Measurements from ENCODE around the gene PRKCH. TPM values are rescaled to one million over a fixed set of nuclear protein-coding genes. Genes with fewer than 3 reads are reported as not detected.

The PRKCH gene
- total and polyA plus RNA-seq, 2 of the 13 experiments (the other 11 are each of a cell fraction or from before 2014, with no cell fraction given), result 0.48 to 1.3 TPM

- peak; percentile 72; the same call in 1 of the 2 replicates for TF ChIP-seq ZNF800 (CRISPR knock-in tag; IDR thresholded peaks at IDR 0.05)
- 0 out of 2 replicates have a peak, but pooled peaks have one; percentile 22 for TF ChIP-seq EED (CRISPR knock-in tag; IDR thresholded peaks at IDR 0.05)
- TF ChIP-seq, protein P1, sequence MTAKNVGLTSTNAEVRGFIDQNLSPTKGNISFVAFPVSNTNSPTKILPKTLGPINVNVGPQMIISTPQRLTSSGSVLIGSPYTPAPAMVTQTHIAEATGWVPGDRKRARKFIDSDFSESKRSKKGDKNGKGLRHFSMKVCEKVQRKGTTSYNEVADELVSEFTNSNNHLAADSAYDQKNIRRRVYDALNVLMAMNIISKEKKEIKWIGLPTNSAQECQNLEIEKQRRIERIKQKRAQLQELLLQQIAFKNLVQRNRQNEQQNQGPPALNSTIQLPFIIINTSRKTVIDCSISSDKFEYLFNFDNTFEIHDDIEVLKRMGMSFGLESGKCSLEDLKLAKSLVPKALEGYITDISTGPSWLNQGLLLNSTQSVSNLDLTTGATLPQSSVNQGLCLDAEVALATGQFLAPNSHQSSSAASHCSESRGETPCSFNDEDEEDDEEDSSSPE (CRISPR knock-in tag; IDR thresholded peaks at IDR 0.05), result peak; percentile 40; the same call in 1 of the 2 replicates
- TF ChIP-seq GATA4 (IDR thresholded peaks at IDR 0.05; ENCODE audit: borderline replicate concordance, low read depth), result no peak
- peak; percentile 68 for TF ChIP-seq ZNF687 (CRISPR knock-in tag; IDR thresholded peaks at IDR 0.05)
- TF ChIP-seq ZNF768 (CRISPR knock-in tag; IDR thresholded peaks at IDR 0.05), result no peak
- TF ChIP-seq SALL1 (CRISPR knock-in tag; IDR thresholded peaks at IDR 0.05), result peak; percentile 45; the same call in 1 of the 2 replicates
- no peak for TF ChIP-seq ZNF703 (CRISPR knock-in tag; IDR thresholded peaks at IDR 0.05; ENCODE audit: borderline replicate concordance)
- no peak for TF ChIP-seq SOX13 (IDR thresholded peaks at IDR 0.05)
- TF ChIP-seq SOX13 (CRISPR knock-in tag; conservative IDR thresholded peaks at IDR 0.05 in 1 of 2, IDR thresholded peaks at IDR 0.05 in 1 of 2), result 0 out of 4 replicates have a peak, but pooled peaks of 1 of the 2 experiments have one; percentile 5
- TF ChIP-seq, protein P2, sequence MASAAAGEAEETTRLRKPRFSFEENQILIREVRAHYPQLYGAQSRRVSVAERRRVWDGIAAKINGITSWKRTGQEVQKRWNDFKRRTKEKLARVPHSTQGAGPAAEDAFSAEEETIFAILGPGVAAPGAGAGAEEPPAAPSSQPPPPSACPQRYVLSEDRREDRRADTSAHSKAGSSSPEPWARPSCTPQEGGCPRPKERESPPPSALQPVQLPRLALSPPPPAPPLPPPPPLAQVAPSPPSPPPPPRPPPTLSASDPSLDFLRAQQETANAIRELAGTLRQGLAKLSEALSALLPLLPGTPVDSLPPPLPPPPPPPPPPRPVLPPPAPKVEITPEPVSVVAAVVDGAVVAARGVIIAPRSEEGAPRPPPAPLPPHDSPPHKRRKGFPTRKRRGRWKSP (CRISPR knock-in tag; IDR thresholded peaks at IDR 0.05), result peak; percentile 92
- TF ChIP-seq GABPB1 (CRISPR knock-in tag; IDR thresholded peaks at IDR 0.05), result peak; percentile 60
- TF ChIP-seq TBX2 (CRISPR knock-in tag; IDR thresholded peaks at IDR 0.05; ENCODE audit: borderline replicate concordance), result peak; percentile 23; the same call in 1 of the 2 replicates
- TF ChIP-seq ATF7-NPFF (CRISPR knock-in tag; IDR thresholded peaks at IDR 0.05; ENCODE audit: low read depth), result peak; percentile 29; the same call in 1 of the 2 replicates
- TF ChIP-seq, protein P3, sequence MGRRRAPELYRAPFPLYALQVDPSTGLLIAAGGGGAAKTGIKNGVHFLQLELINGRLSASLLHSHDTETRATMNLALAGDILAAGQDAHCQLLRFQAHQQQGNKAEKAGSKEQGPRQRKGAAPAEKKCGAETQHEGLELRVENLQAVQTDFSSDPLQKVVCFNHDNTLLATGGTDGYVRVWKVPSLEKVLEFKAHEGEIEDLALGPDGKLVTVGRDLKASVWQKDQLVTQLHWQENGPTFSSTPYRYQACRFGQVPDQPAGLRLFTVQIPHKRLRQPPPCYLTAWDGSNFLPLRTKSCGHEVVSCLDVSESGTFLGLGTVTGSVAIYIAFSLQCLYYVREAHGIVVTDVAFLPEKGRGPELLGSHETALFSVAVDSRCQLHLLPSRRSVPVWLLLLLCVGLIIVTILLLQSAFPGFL (CRISPR knock-in tag; IDR thresholded peaks at IDR 0.05), result no peak
- TF ChIP-seq REPIN1 (CRISPR knock-in tag; IDR thresholded peaks at IDR 0.05; ENCODE audit: borderline replicate concordance, low read depth), result peak; percentile 42; the same call in 1 of the 2 replicates
- TF ChIP-seq NCOA1 (CRISPR knock-in tag; IDR thresholded peaks at IDR 0.05), result no peak
- TF ChIP-seq ZNF761 (CRISPR knock-in tag; conservative IDR thresholded peaks at IDR 0.05), result no peak
- TF ChIP-seq SNAI1 (CRISPR knock-in tag; IDR thresholded peaks at IDR 0.05; ENCODE audit: borderline replicate concordance), result no peak
- TF ChIP-seq MXI1 (IDR thresholded peaks at IDR 0.05; ENCODE audit: borderline replicate concordance, low read depth, low read length), result no peak
Observed at GRCh38 chr14:61321385-61322010, at the start of gene PRKCH (continued).
